ENCODE data around the gene AP2A2.

Gene AP2A2

GRCh38 chr11:1034456-1035295 is 109.0 kb downstream of the AP2A2 start:
- H3K4me1 ChIP-seq (ENCODE audit: control insufficient read depth in 2 of 2, insufficient read depth in 1 of 2, low read depth in 1 of 2, low read length in 2 of 2): peaks cover 0 to 9% of the 10 kb centered on the region in 2 donors

GRCh38 chr11:1035577-1036283 is 110.1 kb downstream of the AP2A2 start:
- H3K4me2 ChIP-seq (ENCODE audit: insufficient read depth, low read length, poor library complexity, severe bottlenecking): no peak overlapping the region
- H3K27ac ChIP-seq (replicated peaks; ENCODE audit: low read length): no peak overlapping the region
- no peaks in the 10 kb centered on the region for H3K79me1 ChIP-seq (ENCODE audit: low read depth, low read length)
- peak overlapping the region; percentile 99 for H2BK15ac ChIP-seq (ENCODE audit: low read length)
- H2AFZ ChIP-seq (ENCODE audit: low read length): no peak overlapping the region
- peaks cover 0 to 7% of the 10 kb centered on the region in 2 donors for H3K9me3 ChIP-seq (replicated peaks in 1 of 2; ENCODE audit: control insufficient read depth in 2 of 2, insufficient read depth in 1 of 2, low read depth in 1 of 2, low read length in 2 of 2)
- DNase-seq (ENCODE audit: low spot score): no peak
- H3K4ac ChIP-seq (ENCODE audit: low read length): no peak overlapping the region
- peak overlapping the region; percentile 5 for H2BK120ac ChIP-seq (ENCODE audit: low read depth, low read length)
- H4K91ac ChIP-seq (ENCODE audit: low read depth, low read length, poor library complexity): no peak overlapping the region
- H3K4me1 ChIP-seq (ENCODE audit: control insufficient read depth in 2 of 2, insufficient read depth in 1 of 2, low read depth in 1 of 2, low read length in 2 of 2): peaks cover 0 to 9% of the 10 kb centered on the region in 2 donors
- no peaks in the 10 kb centered on the region for H3K36me3 ChIP-seq (replicated peaks in 1 of 2; ENCODE audit: control insufficient read depth in 2 of 2, insufficient read depth in 2 of 2, low read length in 2 of 2)
- WGBS, 2 donors (ENCODE audit: extremely low coverage in 2 of 2, insufficient read length in 2 of 2, insufficient replicate concordance in 1 of 2): no CpG with 5 or more reads among the region's 29 CpGs
- H3K9ac ChIP-seq (ENCODE audit: low read depth, low read length, poor library complexity): no peak overlapping the region
- no peak overlapping the region for H3K14ac ChIP-seq (ENCODE audit: low read length)
- H2BK12ac ChIP-seq (ENCODE audit: low read length): peak overlapping the region; percentile 49
- peak overlapping the region; percentile 87 for H2BK5ac ChIP-seq (ENCODE audit: low read length)
- H3K27me3 ChIP-seq (ENCODE audit: control insufficient read depth in 3 of 3, insufficient read depth in 3 of 3, low read depth in 1 of 3, low read length in 3 of 3): peaks cover 0 to 2% (median 2%) of the 10 kb centered on the region in 3 experiments
- H3K23ac ChIP-seq (ENCODE audit: low read depth, low read length, poor library complexity): peak overlapping the region; percentile 10
- no peak overlapping the region for H4K8ac ChIP-seq (ENCODE audit: low read depth, low read length)
- no peak overlapping the region for H3K4me3 ChIP-seq (ENCODE audit: low read length in 2 of 2)
- peak overlapping the region; percentile 81 for H3K18ac ChIP-seq (ENCODE audit: low read length)
- peak overlapping the region; percentile 64 for H2AK5ac ChIP-seq (ENCODE audit: low read depth, low read length)

More at GRCh38 chr11:1034456-1035295, 109.0 kb downstream of the AP2A2 start:
- H3K9ac ChIP-seq (ENCODE audit: low read depth, low read length, poor library complexity): peak overlapping the region; percentile 50
- H2BK15ac ChIP-seq (ENCODE audit: low read length): peak overlapping the region; percentile 99
- WGBS, 2 donors (ENCODE audit: extremely low coverage in 2 of 2, insufficient read length in 2 of 2, insufficient replicate concordance in 1 of 2): no CpG with 5 or more reads among the region's 39 CpGs
- no peak overlapping the region for H3K4me3 ChIP-seq (ENCODE audit: low read length in 2 of 2)
- H3K23ac ChIP-seq (ENCODE audit: low read depth, low read length, poor library complexity): peak overlapping the region; percentile 89
- H3K27me3 ChIP-seq (ENCODE audit: control insufficient read depth in 3 of 3, insufficient read depth in 3 of 3, low read depth in 1 of 3, low read length in 3 of 3): peaks cover 0 to 2% (median 2%) of the 10 kb centered on the region in 3 experiments
- H2BK120ac ChIP-seq (ENCODE audit: low read depth, low read length): peak overlapping the region; percentile 72
- H2BK5ac ChIP-seq (ENCODE audit: low read length): peak overlapping the region; percentile 87
- H3K27ac ChIP-seq (replicated peaks; ENCODE audit: low read length): no peak overlapping the region
- peak overlapping the region; percentile 23 for H3K4ac ChIP-seq (ENCODE audit: low read length)
- peak overlapping the region; percentile 73 for H2BK12ac ChIP-seq (ENCODE audit: low read length)
- peak overlapping the region; percentile 64 for H2AK5ac ChIP-seq (ENCODE audit: low read depth, low read length)
- H3K18ac ChIP-seq (ENCODE audit: low read length): peak overlapping the region; percentile 84
- no peak overlapping the region for H2AFZ ChIP-seq (ENCODE audit: low read length)
- peak overlapping the region; percentile 94 for H3K14ac ChIP-seq (ENCODE audit: low read length)
- no peak overlapping the region for H3K4me2 ChIP-seq (ENCODE audit: insufficient read depth, low read length, poor library complexity, severe bottlenecking)
- DNase-seq (ENCODE audit: low spot score): no peak
- no peaks in the 10 kb centered on the region for H3K36me3 ChIP-seq (replicated peaks in 1 of 2; ENCODE audit: control insufficient read depth in 2 of 2, insufficient read depth in 2 of 2, low read length in 2 of 2)
- peak overlapping the region; percentile 72 for H4K8ac ChIP-seq (ENCODE audit: low read depth, low read length)
- no peak overlapping the region for H4K91ac ChIP-seq (ENCODE audit: low read depth, low read length, poor library complexity)
- no peaks in the 10 kb centered on the region for H3K79me1 ChIP-seq (ENCODE audit: low read depth, low read length)
- H3K9me3 ChIP-seq (replicated peaks in 1 of 2; ENCODE audit: control insufficient read depth in 2 of 2, insufficient read depth in 1 of 2, low read depth in 1 of 2, low read length in 2 of 2): peaks cover 0 to 7% of the 10 kb centered on the region in 2 donors

GRCh38 chr11:1036303-1036923 is 110.7 kb downstream of the AP2A2 start, which contains the start of gene MUC6:
Gene MUC6, minus strand, starts transcription at chr11:1036718. Its CDS starts 63 bp downstream, at chr11:1036655.
- Histone ChIP-seq H3K9me3 (replicated peaks in 1 of 2; ENCODE audit: control insufficient read depth in 2 of 2, insufficient read depth in 1 of 2, low read depth in 1 of 2, low read length in 2 of 2) (peaks cover 0 to 7% of the 10 kb centered on the region in 2 donors), H3K14ac (ENCODE audit: low read length) (peak within 1 kb of the TSS; percentile 8), H3K9ac (ENCODE audit: low read depth, low read length, poor library complexity) (peak within 1 kb of the TSS; percentile 60), H4K91ac (ENCODE audit: low read depth, low read length, poor library complexity) (no peak within 1 kb of the TSS), H3K36me3 (replicated peaks in 1 of 2; ENCODE audit: control insufficient read depth in 2 of 2, insufficient read depth in 2 of 2, low read length in 2 of 2) (no peaks in the 10 kb centered on the region), H4K8ac (ENCODE audit: low read depth, low read length) (peak within 1 kb of the TSS; percentile 65), H3K4ac (ENCODE audit: low read length) (no peak within 1 kb of the TSS), H2AK5ac (ENCODE audit: low read depth, low read length) (peak within 1 kb of the TSS; percentile 84), H2AFZ (ENCODE audit: low read length) (peak within 1 kb of the TSS; percentile 58), H3K23ac (ENCODE audit: low read depth, low read length, poor library complexity) (peak within 1 kb of the TSS; percentile 80), H2BK12ac (ENCODE audit: low read length) (peak within 1 kb of the TSS; percentile 73), H3K4me1 (ENCODE audit: control insufficient read depth in 2 of 2, insufficient read depth in 1 of 2, low read depth in 1 of 2, low read length in 2 of 2) (peaks cover 0 to 9% of the 10 kb centered on the region in 2 donors), H3K4me3 (ENCODE audit: low read length in 2 of 2) (no peak within 1 kb of the TSS), H2BK15ac (ENCODE audit: low read length) (peak within 1 kb of the TSS; percentile 99), H2BK5ac (ENCODE audit: low read length) (peak within 1 kb of the TSS; percentile 87), H3K27ac (replicated peaks; ENCODE audit: low read length) (no peak within 1 kb of the TSS), H2BK120ac (ENCODE audit: low read depth, low read length) (peak within 1 kb of the TSS; percentile 31), H3K4me2 (ENCODE audit: insufficient read depth, low read length, poor library complexity, severe bottlenecking) (no peak within 1 kb of the TSS), H3K27me3 (ENCODE audit: control insufficient read depth in 3 of 3, insufficient read depth in 3 of 3, low read depth in 1 of 3, low read length in 3 of 3) (peaks cover 0 to 4% (median 2%) of the 10 kb centered on the region in 3 experiments), H3K79me1 (ENCODE audit: low read depth, low read length) (no peaks in the 10 kb centered on the region), H3K18ac (ENCODE audit: low read length) (peak within 1 kb of the TSS; percentile 81)
- DNase-seq (ENCODE audit: low spot score): no peak
- WGBS, 2 donors (ENCODE audit: extremely low coverage in 2 of 2, insufficient read length in 2 of 2, insufficient replicate concordance in 1 of 2): no CpG with 5 or more reads among the region's 42 CpGs
